ENCODE data around the gene MAST4. TPM values are rescaled to one million over a fixed set of nuclear protein-coding genes. Genes with fewer than 3 reads are reported as not detected.

MAST4 gene
- total RNA-seq, 5 donors from 2014 or later (not counting 1 experiment from before 2014, with no cell fraction given), result 26.1 to 35.5 (median 32.0) TPM

DNA sequence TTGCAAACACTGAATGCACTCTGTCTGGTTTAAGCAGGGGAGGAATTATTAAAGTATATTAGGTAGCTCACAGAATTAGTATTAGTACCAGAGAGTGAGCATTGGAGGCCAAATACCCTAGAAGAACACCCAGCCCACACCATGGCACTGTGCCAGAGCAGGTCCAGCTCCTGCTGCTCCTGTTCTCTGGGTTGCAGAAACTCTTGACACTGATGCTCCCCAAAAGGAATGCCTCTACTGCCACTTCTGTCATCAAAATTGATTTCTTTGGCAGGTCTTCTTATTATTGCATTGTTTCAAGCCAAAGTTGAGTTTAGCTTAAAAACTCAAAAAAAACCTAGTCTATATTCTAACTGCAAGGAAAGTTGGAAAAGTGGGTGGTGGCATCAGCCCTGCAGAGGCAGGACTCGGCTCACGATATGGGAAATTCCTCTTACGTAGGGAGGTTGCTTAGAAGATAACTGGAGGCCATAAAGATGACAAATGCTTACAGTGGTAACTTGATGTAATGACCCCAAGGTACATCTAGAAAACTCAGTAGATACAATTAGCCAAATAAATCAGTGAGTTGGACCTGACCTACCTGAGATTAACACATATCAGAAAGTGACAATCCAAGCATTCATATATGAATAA is 477.0 kb downstream of the MAST4 start:
- H3K4me3 ChIP-seq (ENCODE audit: control insufficient read depth in 1 of 2, extremely low read depth in 1 of 2, low read length in 1 of 2), result no peak overlapping the region
- 100% methylated on average over 3 of the region's 3 CpGs for WGBS (ENCODE audit: insufficient coverage)
- ChIA-PET CTCF (interaction anchor here in 1 of 2 donors (0.6 kb wide), 1 partner anchor 59 kb away, joined by 3 read pairs; no protein-coding TSS in a partner anchor), POLR2A (interaction anchor here (0.6 kb wide), 2 partner anchors 147 to 953 kb away, joined by 3 to 6 read pairs; no protein-coding TSS in a partner anchor)
- H3K27ac ChIP-seq (ENCODE audit: low read length), result no peak overlapping the region
- Mint-ChIP-seq H3K27ac (no peak overlapping the region), H3K9me3 (no peaks in the 10 kb centered on the region), H3K27me3 (no peaks in the 10 kb centered on the region), H3K4me1 (peaks cover 0 to 9% (median 0%) of the 10 kb centered on the region in 3 donors), H3K4me3 (no peak overlapping the region), H3K36me3 (peaks cover 22% of the 10 kb centered on the region)
- no peak for ATAC-seq (replicated peaks in 1 of 4)
- no peaks in the 10 kb centered on the region for H3K36me3 ChIP-seq (ENCODE audit: control insufficient read depth in 2 of 2, extremely low read depth in 1 of 2, insufficient read depth in 1 of 2, low read length in 1 of 2)
- no peaks in the 10 kb centered on the region for H3K27me3 ChIP-seq (replicated peaks in 1 of 2; ENCODE audit: control insufficient read depth in 2 of 2, extremely low read depth in 1 of 2, insufficient read depth in 2 of 2, low read length in 1 of 2)
- no peaks in the 10 kb centered on the region for H3K9me3 ChIP-seq
- no peak for DNase-seq
- no peaks in the 10 kb centered on the region for H3K4me1 ChIP-seq (ENCODE audit: control insufficient read depth in 1 of 2, extremely low read depth in 1 of 2, insufficient read depth in 2 of 2, low read length in 2 of 2)

- peaks cover 20% of the 10 kb centered on the region for H3K36me3 Mint-ChIP-seq
- ATAC-seq (replicated peaks in 1 of 4) (no peak), DNase-seq (no peak)
- 100% methylated on average over 2 of the region's 4 CpGs for WGBS (ENCODE audit: insufficient coverage)
- no peak overlapping the region for H3K27ac ChIP-seq (ENCODE audit: low read length)
- CTCF ChIA-PET, result interaction anchor here in 1 of 2 donors (0.8 kb wide), 1 partner anchor 66 kb away, joined by 3 read pairs; no protein-coding TSS in a partner anchor
- H3K27ac Mint-ChIP-seq, result no peak overlapping the region
- no peaks in the 10 kb centered on the region for H3K9me3 Mint-ChIP-seq
- no peaks in the 10 kb centered on the region for H3K9me3 ChIP-seq
- no peaks in the 10 kb centered on the region for H3K27me3 Mint-ChIP-seq
- no peaks in the 10 kb centered on the region for H3K27me3 ChIP-seq (replicated peaks in 1 of 2; ENCODE audit: control insufficient read depth in 2 of 2, extremely low read depth in 1 of 2, insufficient read depth in 2 of 2, low read length in 1 of 2)
- no peaks in the 10 kb centered on the region for H3K36me3 ChIP-seq (ENCODE audit: control insufficient read depth in 2 of 2, extremely low read depth in 1 of 2, insufficient read depth in 1 of 2, low read length in 1 of 2)
- H3K4me3 Mint-ChIP-seq, result no peak overlapping the region
- H3K4me1 ChIP-seq (ENCODE audit: control insufficient read depth in 1 of 2, extremely low read depth in 1 of 2, insufficient read depth in 2 of 2, low read length in 2 of 2), result no peaks in the 10 kb centered on the region
- H3K4me3 ChIP-seq (ENCODE audit: control insufficient read depth in 1 of 2, extremely low read depth in 1 of 2, low read length in 1 of 2), result no peak overlapping the region
- H3K4me1 Mint-ChIP-seq, result peaks cover 0 to 9% (median 2%) of the 10 kb centered on the region in 3 donors
- POLR2A ChIA-PET, result no interaction called here
These were observed 481.1 kb downstream of the MAST4 start for GRCh38 chr5:67077296-67077695.

DNA sequence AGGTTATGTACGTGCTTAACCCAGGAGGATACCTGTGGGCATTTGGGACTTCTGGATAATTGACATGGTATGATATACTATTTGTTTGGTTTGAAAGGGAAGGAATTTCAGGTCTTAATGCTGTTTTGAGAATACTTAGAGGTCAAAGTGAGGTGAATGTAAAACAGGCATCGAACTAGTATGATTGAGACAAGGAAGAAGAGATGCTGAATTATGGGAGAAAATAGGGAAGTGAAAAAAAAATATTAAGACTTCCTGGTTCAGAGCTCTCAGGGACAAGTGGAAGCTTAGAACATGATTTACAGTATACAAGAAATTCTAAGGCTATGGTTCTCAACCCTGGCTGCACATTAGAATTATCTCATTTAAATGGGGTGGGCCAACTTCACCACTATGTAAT is 485.1 kb downstream of the MAST4 start:
- WGBS (ENCODE audit: insufficient coverage), result 90% methylated on average over 2 of the region's 2 CpGs
- CTCF ChIA-PET, result no interaction called here

GRCh38 chr5:67082941-67083340 is 486.7 kb downstream of the MAST4 start:
- ATAC-seq (replicated peaks in 1 of 4) (no peak), DNase-seq (no peak)
- CTCF ChIA-PET, result no interaction called here
- WGBS (ENCODE audit: insufficient coverage), result no CpG with 5 or more reads among the region's 1 CpG
- Mint-ChIP-seq H3K27ac (no peak overlapping the region), H3K4me3 (no peak overlapping the region), H3K36me3 (peaks cover 4% of the 10 kb centered on the region), H3K27me3 (no peaks in the 10 kb centered on the region), H3K9me3 (no peaks in the 10 kb centered on the region), H3K4me1 (peaks cover 0 to 6% (median 5%) of the 10 kb centered on the region in 3 donors)
- POLR2A ChIA-PET, result interaction anchor here in 1 of 2 donors (0.7 kb wide), 1 partner anchor 57 kb away, joined by 3 read pairs; no protein-coding TSS in a partner anchor
- Histone ChIP-seq H3K4me3 (ENCODE audit: control insufficient read depth in 1 of 2, extremely low read depth in 1 of 2, low read length in 1 of 2) (no peak overlapping the region), H3K27ac (ENCODE audit: low read length) (no peak overlapping the region), H3K36me3 (ENCODE audit: control insufficient read depth in 2 of 2, extremely low read depth in 1 of 2, insufficient read depth in 1 of 2, low read length in 1 of 2) (no peaks in the 10 kb centered on the region), H3K9me3 (no peaks in the 10 kb centered on the region), H3K4me1 (ENCODE audit: control insufficient read depth in 1 of 2, extremely low read depth in 1 of 2, insufficient read depth in 2 of 2, low read length in 2 of 2) (no peaks in the 10 kb centered on the region), H3K27me3 (replicated peaks in 1 of 2; ENCODE audit: control insufficient read depth in 2 of 2, extremely low read depth in 1 of 2, insufficient read depth in 2 of 2, low read length in 1 of 2) (no peaks in the 10 kb centered on the region)

More for the DNA sequence above, 485.1 kb downstream of the MAST4 start:
- Histone ChIP-seq H3K4me1 (ENCODE audit: control insufficient read depth in 1 of 2, extremely low read depth in 1 of 2, insufficient read depth in 2 of 2, low read length in 2 of 2) (no peaks in the 10 kb centered on the region), H3K27ac (ENCODE audit: low read length) (no peak overlapping the region), H3K9me3 (no peaks in the 10 kb centered on the region), H3K27me3 (replicated peaks in 1 of 2; ENCODE audit: control insufficient read depth in 2 of 2, extremely low read depth in 1 of 2, insufficient read depth in 2 of 2, low read length in 1 of 2) (no peaks in the 10 kb centered on the region), H3K36me3 (ENCODE audit: control insufficient read depth in 2 of 2, extremely low read depth in 1 of 2, insufficient read depth in 1 of 2, low read length in 1 of 2) (no peaks in the 10 kb centered on the region), H3K4me3 (ENCODE audit: control insufficient read depth in 1 of 2, extremely low read depth in 1 of 2, low read length in 1 of 2) (no peak overlapping the region)
- no peaks in the 10 kb centered on the region for H3K9me3 Mint-ChIP-seq
- no peak for DNase-seq
- ATAC-seq (replicated peaks in 1 of 4), result no peak
- H3K4me1 Mint-ChIP-seq, result peaks cover 0 to 5% (median 5%) of the 10 kb centered on the region in 3 donors
- no peaks in the 10 kb centered on the region for H3K27me3 Mint-ChIP-seq
- no peak overlapping the region for H3K27ac Mint-ChIP-seq
- POLR2A ChIA-PET, result interaction anchor here in 1 of 2 donors (0.5 kb wide), 1 partner anchor 1298 kb away, joined by 7 read pairs; no protein-coding TSS in a partner anchor
- no peak overlapping the region for H3K4me3 Mint-ChIP-seq
- H3K36me3 Mint-ChIP-seq, result peaks cover 10% of the 10 kb centered on the region

DNA sequence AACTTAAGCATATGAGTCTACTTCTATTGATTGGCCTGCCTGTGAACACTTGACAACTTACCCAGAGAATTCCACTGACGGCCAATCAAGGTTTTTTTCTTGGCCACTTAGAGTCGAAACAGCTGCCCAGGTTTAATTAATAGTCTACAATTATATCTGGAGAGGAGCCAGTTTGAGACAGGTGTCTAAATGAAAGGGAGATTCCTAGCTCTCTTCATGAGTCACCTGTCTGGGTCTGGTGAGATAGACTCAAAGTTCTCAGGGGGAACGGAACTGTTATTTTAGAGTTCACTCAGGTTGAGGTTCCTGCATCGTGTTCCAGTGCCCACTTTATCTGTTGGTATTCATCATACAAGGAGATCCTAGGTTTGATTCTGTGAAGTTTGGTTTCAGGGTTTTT is 489.4 kb downstream of the MAST4 start:
- no peak for ATAC-seq (replicated peaks in 1 of 4)
- H3K36me3 Mint-ChIP-seq, result peaks cover 10% of the 10 kb centered on the region
- H3K27me3 ChIP-seq (replicated peaks in 1 of 2; ENCODE audit: control insufficient read depth in 2 of 2, extremely low read depth in 1 of 2, insufficient read depth in 2 of 2, low read length in 1 of 2), result no peaks in the 10 kb centered on the region
- no peak overlapping the region for H3K4me3 ChIP-seq (ENCODE audit: control insufficient read depth in 1 of 2, extremely low read depth in 1 of 2, low read length in 1 of 2)
- no peak overlapping the region for H3K27ac ChIP-seq (ENCODE audit: low read length)
- H3K27me3 Mint-ChIP-seq, result no peaks in the 10 kb centered on the region
- H3K4me3 Mint-ChIP-seq, result no peak overlapping the region
- no peak overlapping the region for H3K27ac Mint-ChIP-seq
- 60% methylated on average over 1 of the region's 4 CpGs for WGBS (ENCODE audit: insufficient coverage)
- peaks cover 0 to 4% of the 10 kb centered on the region in 2 donors for H3K36me3 ChIP-seq (ENCODE audit: control insufficient read depth in 2 of 2, extremely low read depth in 1 of 2, insufficient read depth in 1 of 2, low read length in 1 of 2)
- H3K4me1 ChIP-seq (ENCODE audit: control insufficient read depth in 1 of 2, extremely low read depth in 1 of 2, insufficient read depth in 2 of 2, low read length in 2 of 2), result no peaks in the 10 kb centered on the region
- peaks cover 0 to 6% (median 5%) of the 10 kb centered on the region in 3 donors for H3K4me1 Mint-ChIP-seq
- POLR2A ChIA-PET, result interaction anchor here in 1 of 2 donors (0.7 kb wide), 1 partner anchor 1060 kb away, joined by 3 read pairs; no protein-coding TSS in a partner anchor
- H3K9me3 ChIP-seq, result no peaks in the 10 kb centered on the region
- no peaks in the 10 kb centered on the region for H3K9me3 Mint-ChIP-seq
- DNase-seq, result no peak
- CTCF ChIA-PET, result no interaction called here

- Histone ChIP-seq H3K9me3 (no peaks in the 10 kb centered on the region), H3K27ac (ENCODE audit: low read length) (no peak overlapping the region), H3K27me3 (replicated peaks in 1 of 2; ENCODE audit: control insufficient read depth in 2 of 2, extremely low read depth in 1 of 2, insufficient read depth in 2 of 2, low read length in 1 of 2) (no peaks in the 10 kb centered on the region), H3K36me3 (ENCODE audit: control insufficient read depth in 2 of 2, extremely low read depth in 1 of 2, insufficient read depth in 1 of 2, low read length in 1 of 2) (peaks cover 0 to 4% of the 10 kb centered on the region in 2 donors), H3K4me1 (ENCODE audit: control insufficient read depth in 1 of 2, extremely low read depth in 1 of 2, insufficient read depth in 2 of 2, low read length in 2 of 2) (no peaks in the 10 kb centered on the region), H3K4me3 (ENCODE audit: control insufficient read depth in 1 of 2, extremely low read depth in 1 of 2, low read length in 1 of 2) (no peak overlapping the region)
- Mint-ChIP-seq H3K4me1 (peaks cover 0 to 6% (median 2%) of the 10 kb centered on the region in 3 donors), H3K36me3 (peaks cover 23% of the 10 kb centered on the region), H3K9me3 (no peaks in the 10 kb centered on the region), H3K27ac (no peak overlapping the region), H3K4me3 (no peak overlapping the region), H3K27me3 (no peaks in the 10 kb centered on the region)
- DNase-seq (no peak), ATAC-seq (replicated peaks in 1 of 4) (no peak)
- ChIA-PET POLR2A (no interaction called here), CTCF (interaction anchor here in 1 of 2 donors (0.6 kb wide), 1 partner anchor 8 kb away, joined by 3 read pairs; no protein-coding TSS in a partner anchor)
- no CpG with 5 or more reads among the region's 4 CpGs for WGBS (ENCODE audit: insufficient coverage)
These were observed 493.1 kb downstream of the MAST4 start for GRCh38 chr5:67089200-67089725.
